Measurements from ENCODE around the gene RBFOX1.

Gene RBFOX1

DNA sequence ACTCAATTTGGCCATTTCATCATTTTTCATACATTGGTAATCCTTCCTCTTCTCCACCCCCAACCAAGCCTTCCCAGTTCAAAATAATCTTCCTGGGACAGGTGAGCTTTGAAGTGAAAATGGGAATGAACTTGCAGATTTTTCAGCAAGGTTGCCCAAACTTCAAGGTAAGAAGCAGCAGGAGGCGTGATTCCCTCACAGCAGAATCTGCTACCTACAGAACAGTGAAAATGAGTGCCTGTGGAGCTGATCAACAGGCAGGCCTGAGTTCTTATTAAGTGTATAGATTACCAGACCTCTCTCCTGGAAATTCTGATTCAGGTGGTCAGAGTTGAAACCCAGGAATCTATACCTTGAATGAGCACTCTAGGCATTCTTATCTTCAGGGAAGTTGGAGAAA is 356.6 kb downstream of the RBFOX1 start:
- DNase-seq (ENCODE audit: low spot score), result no peak

DNA sequence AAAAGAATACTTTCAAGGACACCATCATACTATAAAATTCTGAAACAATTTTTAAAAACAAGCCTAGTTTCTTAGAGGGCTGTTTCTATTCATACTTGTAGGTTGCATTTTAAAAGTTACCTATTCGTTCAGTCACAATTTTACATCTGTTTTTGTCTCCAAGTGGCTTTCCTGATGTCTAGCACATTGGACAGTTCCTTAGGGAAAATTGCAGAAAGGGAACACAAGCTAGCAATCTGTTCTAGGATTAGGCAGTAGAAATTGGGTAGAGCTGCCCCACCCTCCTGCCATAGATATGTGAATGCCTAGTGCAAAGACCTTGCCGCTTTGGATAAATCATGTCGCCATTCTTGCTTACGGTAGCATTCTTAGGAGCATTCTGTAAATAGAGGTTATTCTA is 358.9 kb downstream of the RBFOX1 start:
- no peak for DNase-seq (ENCODE audit: low spot score)

DNA sequence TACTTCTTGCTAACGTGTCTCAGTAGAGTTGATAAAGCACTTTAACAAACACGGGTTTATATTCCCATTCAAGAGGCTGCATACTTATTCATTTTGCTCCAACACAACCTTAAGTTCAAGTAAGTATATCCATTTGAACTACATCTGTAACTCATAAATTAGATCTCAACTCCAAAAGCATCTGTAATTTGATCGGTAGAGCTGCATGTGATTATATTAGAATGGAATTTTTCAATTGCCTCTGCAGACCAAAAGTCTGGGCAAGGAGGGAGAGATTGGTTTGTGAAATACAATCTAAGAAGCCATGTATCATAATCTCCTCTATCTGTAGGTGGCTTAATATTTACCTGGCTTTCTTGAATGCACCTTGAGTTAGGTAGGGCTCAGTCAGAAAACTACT is 371.0 kb downstream of the RBFOX1 start:
- DNase-seq (ENCODE audit: low spot score), result no peak

DNA sequence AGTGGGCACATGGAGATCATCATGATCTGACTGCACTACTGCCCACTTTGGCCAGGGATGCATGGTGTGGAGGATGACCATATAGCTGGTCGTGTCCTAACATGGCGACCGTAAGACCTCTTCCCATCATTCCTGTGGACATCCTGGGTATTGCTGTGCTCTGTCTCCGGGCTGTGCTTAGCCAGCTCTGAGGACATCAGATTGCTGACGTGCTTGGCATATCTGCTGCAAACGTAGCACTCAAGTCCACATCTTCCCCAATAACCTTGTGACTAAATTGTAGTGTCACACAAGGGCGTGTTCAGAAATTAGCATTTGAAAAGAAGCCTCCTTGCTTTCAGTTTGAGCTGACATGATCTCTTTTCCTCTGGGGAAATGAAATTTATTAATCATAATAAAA is 373.2 kb downstream of the RBFOX1 start:
- DNase-seq (ENCODE audit: low spot score), result no peak

DNA sequence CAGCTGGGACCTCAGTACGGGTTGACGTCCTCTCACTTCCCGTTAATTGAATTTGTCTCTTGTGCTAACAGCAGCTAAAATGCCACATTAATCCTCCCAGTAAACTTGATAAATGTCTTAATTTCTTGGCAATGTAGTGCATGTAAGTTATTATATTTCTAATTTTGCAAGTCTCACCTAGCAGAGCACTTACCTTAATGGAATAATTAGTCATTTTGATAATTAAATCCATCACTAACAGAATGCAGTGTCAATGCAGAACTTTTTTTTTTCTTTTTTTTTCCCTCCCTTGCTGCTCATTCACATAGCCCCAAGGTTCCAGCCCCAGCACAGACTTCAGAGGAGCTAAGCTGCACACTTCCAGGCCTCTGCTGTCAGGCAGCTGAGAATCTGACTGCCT is 376.5 kb downstream of the RBFOX1 start:
- DNase-seq (ENCODE audit: low spot score), result no peak

DNA sequence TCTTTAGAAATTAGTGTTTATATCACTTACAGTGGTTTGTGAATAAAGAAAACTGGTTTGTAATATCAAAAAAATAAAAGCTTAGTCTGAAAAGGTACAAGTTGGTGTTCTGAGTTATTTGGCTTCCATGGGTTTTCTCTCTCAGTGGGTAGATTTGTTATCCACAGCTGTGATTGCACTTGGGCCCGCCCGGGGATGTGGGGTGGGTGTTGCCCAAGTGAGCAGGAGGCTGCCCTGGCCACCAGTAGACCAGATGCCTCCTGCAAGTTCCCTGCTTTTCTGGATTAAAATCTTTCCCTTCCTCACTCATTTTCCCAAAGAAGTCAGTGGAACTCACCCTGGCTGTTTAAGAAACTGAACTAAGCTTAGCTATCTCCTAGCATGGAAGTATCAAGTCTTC is 380.6 kb downstream of the RBFOX1 start:
- no peak for DNase-seq (ENCODE audit: low spot score)

DNA sequence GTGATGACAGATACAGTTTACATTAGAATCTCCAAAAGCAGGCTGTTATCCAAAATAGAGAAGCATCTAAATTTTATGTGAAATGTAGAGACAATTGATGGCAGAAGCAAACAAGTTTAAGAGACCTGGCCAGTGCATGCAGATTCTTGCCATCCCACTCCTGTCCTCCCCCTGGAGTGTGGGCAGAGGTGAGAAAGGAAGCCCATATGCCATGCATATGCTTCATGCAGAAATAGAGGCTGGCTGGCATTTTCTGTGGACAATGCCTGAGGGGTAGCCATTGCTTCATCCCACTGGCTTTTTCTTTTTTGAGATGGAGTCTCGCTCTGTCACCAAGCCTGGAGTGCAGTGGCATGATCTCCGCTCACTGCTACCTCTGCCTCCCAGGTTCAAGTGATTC is 382.1 kb downstream of the RBFOX1 start:
- DNase-seq (ENCODE audit: low spot score), result no peak

DNA sequence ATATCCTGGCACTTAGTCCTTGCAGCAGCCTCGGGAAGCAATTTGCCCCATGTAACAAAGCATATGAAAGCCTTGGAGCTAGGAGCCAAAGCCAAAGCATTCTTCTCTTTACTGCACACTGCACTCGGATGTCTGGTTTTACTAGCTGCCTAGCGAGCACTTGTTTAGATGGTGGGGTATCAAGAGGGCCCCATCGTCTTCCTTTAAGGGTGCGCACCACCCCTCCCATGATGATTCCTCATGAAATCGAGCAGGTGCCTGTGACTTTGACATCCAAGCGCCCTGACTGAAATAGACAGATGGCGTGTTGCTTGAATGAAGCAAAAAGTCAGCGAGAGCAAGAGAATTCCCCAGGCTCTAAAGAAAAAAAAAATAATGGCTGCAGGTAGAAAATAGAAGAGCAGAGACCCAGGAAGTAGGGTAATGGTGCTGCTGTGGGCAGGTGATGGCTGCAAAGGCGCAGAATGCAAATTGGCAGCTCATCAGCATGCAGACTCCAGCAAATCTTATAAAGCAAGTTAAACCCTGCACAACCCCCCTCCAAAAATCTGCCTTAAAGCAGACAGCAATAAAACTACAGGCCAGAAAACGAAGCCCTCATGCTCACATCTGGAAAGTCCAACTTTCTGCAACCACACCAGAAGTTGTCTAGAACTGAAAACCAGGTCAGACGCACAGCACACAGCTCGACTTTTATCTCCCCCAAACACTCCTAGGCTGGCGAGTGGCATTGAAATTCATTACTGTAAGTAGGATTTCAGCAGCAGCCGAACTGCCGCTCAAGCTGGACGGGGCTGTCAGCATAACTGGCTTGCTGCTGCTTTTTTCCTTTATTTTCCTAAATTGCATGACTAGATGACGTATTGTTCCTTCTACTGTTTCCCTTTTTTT is 384.3 kb downstream of the RBFOX1 start:
- DNase-seq (ENCODE audit: low spot score), result no peak

DNA sequence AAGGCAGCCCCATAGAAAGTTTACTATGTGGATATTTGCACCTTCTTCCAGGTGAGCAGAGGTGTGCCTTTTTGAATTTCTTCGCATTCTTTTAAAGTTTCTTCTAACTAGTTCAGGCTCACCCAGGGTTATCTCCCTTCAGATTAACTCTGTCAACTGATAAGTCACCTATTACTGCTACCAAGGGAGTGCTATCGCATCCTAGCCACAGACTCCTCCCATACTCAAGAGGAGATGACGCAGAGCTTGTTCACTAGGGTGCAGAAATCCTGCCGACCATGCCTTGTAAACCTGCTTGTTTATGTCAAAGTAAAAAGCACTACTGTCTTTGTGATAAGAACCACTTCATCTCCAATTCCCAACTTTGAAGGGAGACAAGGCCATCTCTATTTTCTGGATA is 390.1 kb downstream of the RBFOX1 start:
- DNase-seq (ENCODE audit: low spot score), result no peak

DNA sequence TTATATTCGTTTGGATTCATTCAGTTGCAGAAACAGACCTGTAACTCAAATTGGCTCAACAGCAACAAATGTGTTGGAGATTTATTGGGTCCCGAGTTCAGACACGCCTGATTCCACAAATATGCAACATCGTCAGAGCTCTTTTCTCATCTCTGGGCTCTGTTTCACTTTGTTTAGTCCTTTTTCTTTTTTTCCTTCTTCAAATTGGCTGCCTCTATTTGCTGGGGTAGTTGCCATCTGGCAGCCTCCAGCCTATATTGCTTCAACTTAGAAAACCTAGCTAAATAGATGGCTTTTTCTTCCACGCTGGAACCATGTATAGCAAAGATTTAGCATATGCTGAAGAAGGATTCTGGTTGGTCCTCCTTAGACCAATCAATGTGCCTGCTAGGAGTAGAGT is 398.5 kb downstream of the RBFOX1 start:
- no peak for DNase-seq (ENCODE audit: low spot score)

DNA sequence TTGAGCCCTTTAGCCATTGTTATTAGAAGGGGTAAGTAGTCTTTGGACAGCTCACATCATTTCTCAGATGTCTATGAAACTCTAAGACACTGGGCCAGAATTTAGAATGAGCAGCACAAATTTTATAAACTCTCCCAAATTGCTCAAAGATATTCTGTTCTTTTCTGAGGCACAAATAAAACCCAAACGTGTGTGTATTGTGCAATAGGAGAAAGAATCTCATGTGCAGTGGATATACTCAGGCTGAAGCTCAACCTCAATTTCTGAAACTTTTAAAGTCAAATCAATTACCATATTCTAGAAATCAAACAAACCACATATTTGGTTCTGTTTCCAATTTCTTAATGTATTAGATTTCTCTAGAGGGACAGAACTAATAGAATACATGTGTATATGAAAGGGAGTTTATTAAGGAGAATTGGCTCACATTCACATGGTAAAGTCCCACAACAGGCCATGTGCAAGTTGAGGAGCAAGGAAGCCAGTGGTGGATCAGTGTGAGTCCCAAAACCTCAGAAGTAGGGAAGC is 403.6 kb downstream of the RBFOX1 start:
- no peak for DNase-seq (ENCODE audit: low spot score)

DNA sequence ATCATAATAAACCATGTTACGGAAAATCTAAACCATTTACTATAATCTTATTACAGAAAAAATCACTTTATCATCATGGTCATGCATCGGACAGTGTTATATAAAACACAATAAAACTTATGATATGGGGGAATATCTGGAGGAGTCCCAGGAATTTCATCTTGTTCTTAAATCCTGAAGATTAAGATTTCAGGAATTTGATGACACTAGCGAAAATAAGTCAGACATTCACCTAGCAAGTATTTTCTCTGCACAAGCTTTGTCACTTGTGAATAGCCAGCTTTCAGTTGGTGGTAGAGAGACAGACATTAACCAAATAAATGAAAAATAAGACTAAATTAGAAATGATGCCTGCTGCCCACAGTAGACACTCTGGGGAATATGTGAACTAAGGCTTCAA is 410.0 kb downstream of the RBFOX1 start:
- DNase-seq (ENCODE audit: low spot score), result no peak

DNA sequence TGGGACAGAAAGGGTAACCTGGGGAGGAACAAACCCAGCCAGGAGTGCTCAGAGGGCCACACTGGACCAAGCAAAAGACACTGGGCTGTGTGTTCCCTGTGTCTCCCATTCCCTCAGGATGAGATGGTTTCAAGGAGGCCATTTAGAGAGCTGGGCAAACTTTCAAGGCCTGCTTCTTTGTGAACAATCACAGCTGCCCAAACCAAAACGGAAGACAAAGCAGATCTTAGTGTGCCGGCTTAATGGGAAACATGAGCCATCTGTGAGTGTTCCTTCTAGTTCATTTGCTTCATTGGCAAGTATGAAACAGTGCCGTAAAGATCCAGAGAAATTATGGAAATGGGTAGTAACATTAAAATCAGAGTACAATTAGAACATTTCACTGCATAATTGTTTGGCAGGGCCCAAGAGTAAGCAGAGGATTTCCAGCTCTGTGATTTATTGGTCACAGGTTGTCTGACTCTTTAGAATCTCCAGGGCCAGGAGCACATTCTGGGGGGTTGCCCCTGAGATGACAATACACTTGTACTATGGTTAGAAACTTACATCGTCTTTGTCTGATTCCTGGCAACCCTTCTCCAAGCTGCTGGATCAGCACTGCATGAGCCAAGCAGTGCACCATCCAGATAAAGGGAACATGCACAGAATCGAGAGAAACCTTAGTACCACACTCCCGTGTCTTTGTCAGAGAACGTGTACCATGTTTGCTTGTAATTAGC is 412.1 kb downstream of the RBFOX1 start:
- no peak for DNase-seq (ENCODE audit: low spot score)

DNA sequence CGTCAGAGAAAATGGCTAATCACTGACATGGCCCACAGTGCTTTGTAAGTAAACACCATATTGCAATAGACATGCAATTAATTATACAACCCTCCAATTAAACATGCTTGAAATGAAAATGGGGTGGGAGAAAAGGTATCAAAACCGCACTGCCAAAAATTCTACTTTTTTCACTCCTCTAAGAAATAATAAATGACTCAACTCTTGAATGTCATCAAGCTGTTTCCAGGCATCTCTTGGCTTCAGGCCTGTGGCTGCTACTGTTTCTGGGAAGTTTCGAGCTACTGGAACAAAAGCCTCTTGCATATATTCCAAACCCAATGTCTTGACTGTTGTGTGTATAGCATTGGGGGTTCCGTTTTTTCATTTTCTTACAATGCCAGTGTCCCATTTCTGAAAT is 412.6 kb downstream of the RBFOX1 start:
- no peak for DNase-seq (ENCODE audit: low spot score)

DNA sequence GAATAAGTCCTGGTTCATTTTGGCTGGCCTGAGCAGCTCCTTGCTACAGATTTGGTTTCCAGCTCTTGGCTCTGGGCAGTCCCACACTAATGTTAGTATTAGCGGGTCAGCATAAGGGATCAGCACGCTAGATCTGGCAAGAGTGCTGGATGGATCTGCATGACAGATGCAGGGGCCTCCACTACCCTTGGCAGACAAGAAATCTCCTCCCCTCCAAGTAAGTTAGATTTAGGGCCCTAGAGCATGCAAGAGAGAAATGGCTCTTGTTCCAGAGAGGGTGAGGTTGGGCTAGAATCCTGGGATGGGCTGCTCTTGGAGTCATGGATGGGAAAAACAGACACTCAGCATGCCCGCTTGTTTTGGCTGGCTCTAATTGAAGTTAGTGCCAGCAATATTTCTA is 414.3 kb downstream of the RBFOX1 start:
- no peak for DNase-seq (ENCODE audit: low spot score)

DNA sequence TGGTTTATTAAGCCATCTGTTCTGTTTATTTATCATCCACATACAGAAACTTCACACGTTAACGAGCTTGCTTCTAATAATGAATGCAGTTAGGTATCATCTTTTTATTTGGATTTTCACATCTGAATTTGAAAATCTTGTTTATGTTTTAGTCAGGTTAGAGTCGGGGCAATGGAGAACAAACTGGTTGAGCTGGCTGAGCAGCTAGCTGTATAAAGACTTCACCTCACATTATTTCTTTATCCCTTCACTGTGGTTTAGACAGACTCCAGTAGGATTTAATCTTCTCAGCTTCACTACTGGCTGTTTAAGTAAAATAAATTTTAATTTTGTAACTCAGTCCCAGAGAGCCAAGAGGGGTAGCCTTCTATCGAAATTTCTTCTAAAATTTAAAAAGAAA is 415.9 kb downstream of the RBFOX1 start:
- no peak for DNase-seq (ENCODE audit: low spot score)

DNA sequence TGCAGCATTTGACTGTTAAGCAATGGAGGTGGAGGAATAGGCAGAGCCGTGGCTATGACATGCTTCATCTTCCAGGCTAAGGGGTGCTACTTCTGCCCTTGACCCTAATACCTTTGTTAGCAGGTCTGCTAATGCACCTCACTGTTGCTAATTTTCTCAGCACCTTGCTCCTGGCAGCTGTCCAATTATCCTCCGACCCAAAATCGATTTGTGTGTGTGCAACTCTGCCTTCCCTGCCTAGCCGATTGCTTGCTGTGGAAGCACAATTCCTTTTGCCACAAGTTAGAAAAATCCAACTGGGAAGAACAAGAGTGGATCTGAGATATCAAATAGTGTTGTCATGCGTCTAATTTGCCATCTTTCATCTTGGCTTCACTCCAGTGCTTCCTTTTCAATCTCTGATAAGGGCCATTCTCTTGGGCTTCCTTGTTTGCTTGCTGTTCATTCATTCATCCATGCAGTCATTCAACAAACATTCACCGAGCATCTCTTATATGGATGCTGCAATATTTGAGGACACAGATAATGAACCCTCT is 422.8 kb downstream of the RBFOX1 start:
- no peak for DNase-seq (ENCODE audit: low spot score)
